ENCODE data around the gene ETNK1.

DNA sequence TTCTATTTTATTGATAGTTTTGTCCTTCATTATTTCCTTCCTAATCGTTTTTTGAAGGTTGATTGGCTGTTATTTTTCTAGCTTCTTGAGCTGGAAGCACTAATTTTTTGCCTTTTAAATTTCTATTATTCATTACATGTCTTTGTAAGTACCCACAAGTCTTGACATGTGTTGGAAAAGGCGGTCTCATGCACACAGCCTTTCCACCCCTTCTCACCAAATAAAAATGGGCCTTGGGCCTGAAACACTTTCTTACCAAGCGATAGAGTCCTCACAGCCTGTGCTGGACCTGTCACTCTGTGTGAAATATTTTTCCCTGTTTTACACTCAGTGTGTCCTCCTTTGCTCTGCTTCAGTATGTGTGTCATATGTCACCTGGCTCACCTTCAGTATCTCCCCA, 9.9 kb downstream of the ETNK1 start:
- TF ChIP-seq, protein P1, sequence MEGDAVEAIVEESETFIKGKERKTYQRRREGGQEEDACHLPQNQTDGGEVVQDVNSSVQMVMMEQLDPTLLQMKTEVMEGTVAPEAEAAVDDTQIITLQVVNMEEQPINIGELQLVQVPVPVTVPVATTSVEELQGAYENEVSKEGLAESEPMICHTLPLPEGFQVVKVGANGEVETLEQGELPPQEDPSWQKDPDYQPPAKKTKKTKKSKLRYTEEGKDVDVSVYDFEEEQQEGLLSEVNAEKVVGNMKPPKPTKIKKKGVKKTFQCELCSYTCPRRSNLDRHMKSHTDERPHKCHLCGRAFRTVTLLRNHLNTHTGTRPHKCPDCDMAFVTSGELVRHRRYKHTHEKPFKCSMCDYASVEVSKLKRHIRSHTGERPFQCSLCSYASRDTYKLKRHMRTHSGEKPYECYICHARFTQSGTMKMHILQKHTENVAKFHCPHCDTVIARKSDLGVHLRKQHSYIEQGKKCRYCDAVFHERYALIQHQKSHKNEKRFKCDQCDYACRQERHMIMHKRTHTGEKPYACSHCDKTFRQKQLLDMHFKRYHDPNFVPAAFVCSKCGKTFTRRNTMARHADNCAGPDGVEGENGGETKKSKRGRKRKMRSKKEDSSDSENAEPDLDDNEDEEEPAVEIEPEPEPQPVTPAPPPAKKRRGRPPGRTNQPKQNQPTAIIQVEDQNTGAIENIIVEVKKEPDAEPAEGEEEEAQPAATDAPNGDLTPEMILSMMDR (IDR thresholded peaks at IDR 0.05; ENCODE audit: poor library complexity) = no peak
- TF ChIP-seq EZH2 (IDR thresholded peaks at IDR 0.05; ENCODE audit: borderline replicate concordance) = no peak
- no peak for TF ChIP-seq EZH2phosphoT487 (IDR thresholded peaks at IDR 0.05; ENCODE audit: low read depth, severe bottlenecking, unreplicated experiment)
